Hematopoietic multipotent progenitor cell treated with erythropoietin and hydrocortisone succinate and interleukin-3 and kit ligand, for 4 days (in vitro differentiated cells): ENCODE measurements around the gene GSTT2B.
A peak's percentile ranks its signal among the peaks of the same experiment; 100 is the strongest.
"Not testable (repeated sequence)": the region's sequence is repeated elsewhere in the genome, so short reads cannot be mapped to it uniquely, and the experiment has no call there.

ENCODE experiments used
- DNase-seq: peaks from one replicate; pipeline ENCODE4 v3.0.0-alpha.2; 2015

GSTT2B gene, protein sequence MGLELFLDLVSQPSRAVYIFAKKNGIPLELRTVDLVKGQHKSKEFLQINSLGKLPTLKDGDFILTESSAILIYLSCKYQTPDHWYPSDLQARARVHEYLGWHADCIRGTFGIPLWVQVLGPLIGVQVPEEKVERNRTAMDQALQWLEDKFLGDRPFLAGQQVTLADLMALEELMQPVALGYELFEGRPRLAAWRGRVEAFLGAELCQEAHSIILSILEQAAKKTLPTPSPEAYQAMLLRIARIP

DNA sequence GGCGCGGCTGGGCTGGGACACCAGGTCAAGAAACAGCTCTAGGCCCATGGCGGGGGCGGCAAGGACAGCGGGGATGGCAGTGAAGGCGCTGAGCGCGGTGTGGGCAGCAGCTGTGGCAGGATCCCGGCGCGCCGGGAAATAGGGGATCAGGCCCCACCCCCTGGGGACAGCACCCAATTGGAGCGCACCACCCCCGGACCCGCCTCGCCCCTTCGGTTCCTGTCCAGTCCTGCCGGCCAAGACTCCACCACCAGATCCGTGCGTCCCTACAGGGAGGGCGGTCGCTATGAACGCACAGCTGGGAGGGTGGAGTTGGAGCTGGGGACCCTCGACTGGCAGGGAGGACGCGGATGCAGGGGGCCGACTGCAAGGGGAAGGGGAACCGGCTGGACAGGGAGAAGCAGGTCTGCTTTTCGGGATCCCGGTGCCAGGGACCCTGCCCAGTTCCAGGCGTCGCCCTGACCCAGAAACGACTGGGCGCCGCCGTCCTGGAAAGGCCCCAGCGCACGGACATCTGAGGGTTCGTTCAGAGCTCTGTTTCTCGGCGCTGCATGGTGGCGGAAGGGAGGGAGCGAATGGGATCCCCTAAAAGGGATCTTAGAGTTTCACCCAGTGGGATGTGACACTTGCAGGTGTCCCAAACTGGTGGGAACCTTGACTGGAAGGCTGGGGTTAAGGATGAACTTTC, at the start of gene GSTT2B:
Gene GSTT2B (minus strand): TSS at position 112 of the 688 bp plus-strand sequence. CDS start 64 bp downstream, at position 48.
- not testable (repeated sequence) for DNase-seq

DNA sequence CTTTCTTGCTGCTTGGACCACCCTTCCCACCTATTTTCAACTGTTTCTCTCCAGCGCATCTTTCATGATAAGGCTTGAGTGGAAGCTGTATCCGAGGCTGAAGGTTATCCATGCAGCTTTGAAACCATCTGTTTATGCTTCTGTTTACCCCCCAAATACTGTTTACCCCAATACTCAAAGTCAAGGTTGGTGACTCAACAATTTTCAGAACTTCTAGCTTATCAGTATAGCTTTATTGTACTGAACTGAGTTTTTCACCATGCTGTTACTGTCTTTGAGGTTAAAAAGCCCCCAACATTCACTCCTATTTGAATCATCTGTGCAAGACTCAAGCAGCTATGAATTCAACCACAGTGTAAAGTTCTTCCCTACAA, 49.0 kb upstream of the GSTT2B start:
- DNase-seq, result no peak

DNA sequence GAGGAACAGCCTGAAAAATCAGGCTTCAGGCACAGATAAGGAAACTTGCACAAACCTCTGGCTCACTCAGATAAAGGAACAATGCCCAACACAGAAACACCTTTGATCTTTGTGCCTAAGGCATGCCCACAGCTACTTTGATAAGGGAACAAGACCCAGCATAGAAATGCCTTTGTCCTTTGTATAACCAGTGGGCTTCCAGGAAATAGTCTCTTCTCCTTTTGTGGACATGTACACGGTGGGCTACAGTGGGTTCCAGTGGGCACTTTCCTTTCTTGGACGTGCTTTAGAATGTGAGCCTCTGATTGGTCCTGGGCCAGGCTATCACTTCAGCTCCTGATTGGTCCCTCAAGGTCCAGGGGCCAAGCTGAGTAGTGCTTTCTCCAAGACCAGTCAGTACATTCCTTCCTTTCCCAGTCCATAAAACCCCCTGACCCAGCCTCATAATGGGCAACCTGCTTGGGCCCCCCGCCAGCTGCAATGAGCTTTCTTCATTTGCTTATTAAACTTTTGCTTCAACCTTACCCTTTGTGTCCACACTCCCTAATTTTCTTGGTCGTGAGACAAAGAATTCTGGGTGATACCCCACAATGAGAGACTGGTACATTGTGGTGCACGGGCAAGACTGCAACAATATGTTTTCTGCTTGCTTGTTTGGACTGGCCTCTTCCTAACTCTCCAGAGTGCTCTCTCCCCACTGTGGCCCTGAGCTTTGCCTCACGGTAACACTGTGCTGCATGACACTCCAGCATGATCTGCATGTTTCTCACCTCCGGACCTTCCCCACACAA, 48.4 kb upstream of the GSTT2B start:
- DNase-seq, result peak; percentile 84

DNA sequence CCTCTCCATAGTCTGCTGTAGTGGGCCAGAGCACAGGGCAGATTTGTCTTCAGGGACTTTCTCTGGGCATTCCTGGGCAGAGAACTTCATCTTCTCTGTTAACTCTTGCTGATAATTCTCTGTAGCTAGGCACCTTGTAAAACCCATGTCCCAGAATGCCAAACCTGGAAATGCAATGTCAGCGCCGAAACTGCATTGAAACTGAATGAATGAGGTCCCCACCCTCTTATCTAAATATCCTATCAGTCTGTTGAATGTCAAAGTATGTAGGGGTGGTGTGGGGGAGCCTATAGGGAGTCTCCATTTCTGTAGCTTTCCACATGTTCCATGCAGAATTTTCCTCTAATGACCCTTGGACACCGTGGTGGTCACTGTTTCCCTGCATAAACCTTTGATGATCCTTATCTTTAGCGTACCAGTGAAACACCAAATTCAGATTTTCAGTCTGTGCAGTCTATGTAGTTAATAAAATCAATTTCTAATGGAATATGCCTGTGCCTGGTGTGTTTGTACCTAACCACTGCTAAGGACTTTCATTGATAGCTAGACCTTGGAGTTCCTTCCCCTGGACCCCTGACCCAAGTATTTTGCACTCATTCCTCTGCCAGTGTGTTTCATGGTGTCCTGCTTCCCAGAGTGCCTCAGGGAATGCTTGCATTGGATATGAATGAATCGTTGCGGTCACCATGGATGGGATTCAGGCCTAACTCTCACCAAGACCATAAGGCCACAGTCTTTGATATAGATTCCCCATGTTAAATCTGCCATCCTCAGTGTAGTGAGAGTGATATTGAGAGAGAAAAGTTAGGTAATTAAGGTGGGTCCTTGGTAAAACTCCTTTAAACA, 47.6 kb upstream of the GSTT2B start:
- DNase-seq, result no peak

DNA sequence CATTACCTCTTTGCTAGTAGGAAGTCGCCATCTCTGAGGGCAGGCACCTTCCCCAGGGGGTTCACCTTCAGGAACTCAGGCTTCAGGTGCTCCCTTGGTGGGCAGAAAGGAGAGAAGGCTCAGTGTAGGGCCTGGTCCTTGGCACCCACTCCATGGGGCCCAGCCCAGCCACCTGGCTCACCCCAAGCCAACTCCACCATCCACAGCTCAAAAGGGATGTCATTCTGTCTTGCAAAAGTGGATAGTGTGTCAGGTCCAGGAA, 47.0 kb upstream of the GSTT2B start:
- no peak for DNase-seq

DNA sequence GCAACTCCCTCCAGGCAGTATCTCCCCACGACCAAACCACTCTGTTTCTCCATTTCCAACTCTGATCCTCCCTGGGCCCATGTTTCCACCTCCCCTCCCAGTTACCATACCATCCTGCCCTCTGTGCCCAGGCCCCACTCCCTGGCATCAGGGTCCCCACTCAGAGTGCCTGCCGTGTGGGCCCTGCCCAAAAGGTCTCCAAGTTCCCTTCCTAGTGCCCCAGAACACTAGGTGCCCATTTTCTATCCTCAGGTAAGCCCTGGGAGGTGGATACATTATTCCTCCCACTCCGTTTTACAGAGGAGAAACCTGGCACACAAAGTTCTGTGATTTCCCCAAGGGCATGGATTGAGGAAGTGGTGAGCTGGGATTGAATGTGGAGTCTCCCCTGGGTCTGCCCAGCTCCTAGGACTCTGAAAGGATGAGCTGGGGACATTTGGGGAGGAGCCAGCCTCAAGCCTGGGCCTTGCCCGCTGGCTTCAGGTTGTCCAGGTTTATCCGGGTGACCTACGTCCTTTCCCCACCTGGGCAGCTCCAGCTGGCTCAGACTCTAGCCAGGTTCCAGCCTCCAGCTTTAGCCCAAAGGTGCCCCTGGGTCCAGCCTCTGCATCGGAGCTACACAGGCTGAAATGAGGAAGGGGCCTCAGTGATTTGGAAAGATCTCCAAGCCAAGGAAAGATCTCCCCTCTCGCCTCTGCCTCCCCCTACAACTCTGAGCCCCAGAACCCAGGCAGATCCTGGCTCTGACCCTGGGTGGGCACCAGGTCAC, 46.4 kb upstream of the GSTT2B start:
- DNase-seq, result no peak

DNA sequence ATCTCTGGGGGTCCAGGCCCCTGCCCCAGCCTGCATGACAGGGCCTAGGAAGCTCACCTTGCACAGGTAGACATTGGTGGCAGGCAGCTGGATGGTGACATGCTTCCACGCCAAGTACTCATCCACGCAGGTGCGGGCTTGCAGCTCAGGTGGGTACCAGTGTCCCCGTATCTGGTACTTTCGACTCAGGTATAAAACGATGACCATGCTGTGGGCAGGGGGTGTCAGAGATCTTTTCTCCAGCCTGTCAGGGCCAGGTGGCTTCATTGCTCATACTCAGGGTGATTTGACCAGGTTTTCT, 45.9 kb upstream of the GSTT2B start:
- DNase-seq, result no peak

DNA sequence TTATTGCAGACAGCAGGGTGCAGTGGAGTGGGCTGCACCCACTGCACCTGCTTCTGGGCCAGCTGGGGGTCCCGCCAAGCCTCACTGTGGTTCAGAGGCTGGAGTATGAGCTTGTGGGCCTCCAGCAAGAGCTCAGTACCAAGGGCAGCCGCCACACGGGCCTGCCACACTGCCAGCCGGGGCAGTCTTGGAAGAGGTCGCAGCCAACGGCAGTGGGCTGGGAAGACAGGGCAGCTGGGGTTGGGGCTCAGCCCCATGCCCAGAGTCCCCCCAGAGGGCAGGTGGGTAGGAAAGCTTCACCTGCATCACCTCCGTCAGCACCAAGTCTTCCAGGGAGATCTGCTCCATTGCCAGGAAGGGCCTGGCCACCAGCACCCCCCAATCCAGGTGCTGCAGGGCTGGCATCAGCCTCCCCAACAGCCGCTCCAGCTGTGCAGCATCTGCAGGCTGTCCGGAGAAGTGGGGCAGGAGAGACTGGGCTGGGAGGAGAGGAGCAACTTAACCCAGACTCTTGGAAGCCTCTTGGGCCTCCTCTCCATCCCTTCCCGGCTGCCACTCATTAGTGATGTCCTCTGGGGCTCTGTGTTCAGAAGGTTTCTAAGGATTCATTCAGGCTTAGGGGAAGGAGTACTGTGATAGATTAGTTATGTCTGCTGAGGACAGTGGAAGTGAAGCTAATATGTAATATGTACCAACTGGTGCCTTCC, 45.4 kb upstream of the GSTT2B start:
- DNase-seq, result no peak

DNA sequence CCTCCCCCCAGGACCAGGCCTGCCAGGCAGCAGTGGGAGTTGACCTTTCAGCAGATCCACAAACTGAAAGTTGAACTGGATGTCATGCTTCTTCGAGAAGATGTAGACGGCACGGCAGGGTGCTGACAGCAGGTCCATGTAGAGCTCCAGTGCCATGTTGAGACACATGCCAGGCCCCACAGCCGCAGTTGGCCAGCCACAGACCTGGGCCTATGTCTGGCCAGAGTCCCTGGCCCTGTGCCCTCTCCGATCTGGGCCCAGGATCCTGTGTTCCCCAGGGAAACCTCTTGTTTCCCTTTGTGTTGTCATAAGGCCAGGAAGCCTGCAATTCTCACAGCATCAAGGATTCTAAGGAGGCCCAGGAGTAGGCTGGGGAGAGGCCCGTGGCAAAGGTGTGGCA, 44.2 kb upstream of the GSTT2B start, which contains the start of gene GSTT4:
Gene GSTT4 (minus strand): TSS at position 253 of the 400 bp plus-strand sequence. CDS start 97 bp downstream, at position 156.
- DNase-seq, result no peak

DNA sequence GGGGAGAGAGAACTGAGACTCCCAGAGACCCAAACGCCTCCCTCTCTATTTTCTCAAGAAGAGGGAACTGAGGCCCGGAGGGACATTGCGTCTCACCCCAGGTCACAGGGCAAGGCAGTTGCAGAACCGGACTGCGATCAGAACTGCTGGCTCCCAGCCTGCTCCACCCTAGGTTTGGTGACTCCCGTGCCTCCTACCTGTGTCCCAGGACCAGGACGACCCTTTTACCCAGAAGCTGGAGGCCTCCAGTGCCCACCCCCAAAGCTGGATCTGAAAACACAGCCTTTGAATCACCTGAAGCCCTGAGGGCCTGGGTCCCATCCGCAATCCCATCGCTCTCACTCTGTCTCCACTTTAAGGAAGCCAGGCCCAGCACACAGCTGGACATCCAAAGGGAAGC, 42.9 kb upstream of the GSTT2B start:
- no peak for DNase-seq

DNA sequence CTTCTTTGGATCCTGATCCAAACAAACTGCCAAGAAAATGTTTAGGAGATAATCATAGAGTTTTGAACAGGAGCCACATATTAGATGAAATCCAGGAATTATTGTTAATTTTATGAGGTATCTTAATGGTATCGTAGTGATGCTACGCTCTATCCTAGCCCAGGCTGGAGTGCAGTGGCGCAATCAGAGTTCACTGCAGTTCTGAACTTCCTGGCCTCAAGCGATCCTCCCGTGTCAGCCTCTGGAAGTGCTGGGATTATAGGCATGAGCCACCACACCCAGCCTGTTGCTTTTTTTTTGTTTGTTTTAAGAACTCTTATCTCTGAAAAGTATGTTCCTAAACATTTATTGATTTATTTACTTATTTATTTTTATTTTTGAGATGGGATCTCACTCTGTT, 41.9 kb upstream of the GSTT2B start:
- DNase-seq, result no peak

DNA sequence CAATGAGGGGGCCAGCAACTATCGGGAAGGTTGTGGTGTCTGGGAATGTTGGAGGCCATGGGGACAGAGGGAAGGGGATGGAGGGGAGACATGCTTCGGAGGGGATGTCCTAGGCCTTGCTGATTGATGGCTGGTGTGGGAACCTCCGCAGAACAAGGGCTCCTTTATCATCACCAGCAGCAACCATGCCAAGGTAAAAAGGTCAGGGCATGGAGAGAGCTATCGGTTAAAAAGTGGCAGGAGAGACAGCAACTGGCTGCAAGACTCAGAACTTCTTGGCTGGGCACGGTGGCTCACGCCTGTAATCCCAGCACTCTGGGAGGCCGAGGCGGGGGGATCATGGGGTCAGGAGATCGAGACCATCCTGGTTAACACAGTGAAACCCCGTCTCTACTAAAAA, 41.3 kb upstream of the GSTT2B start:
- DNase-seq, result no peak

DNA sequence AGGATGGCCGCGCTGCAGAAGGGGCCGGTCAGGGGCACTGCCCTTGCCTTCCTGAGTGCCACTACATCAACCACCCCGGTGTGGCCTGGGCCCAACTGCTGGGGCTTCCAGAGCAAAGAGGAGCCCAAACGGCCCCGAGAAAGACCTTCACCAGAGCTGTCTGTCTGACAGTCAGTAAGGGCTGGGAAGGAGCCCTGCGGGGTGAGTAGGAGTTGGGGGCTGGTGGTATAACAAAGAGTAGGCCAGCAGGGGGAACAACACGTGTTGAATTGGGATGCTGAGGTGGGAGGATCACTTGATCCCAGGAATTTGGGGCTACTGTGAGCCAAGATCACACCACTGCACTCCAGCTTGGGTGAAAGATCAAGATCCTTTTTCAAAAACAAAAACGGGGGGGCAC, 40.3 kb upstream of the GSTT2B start:
- DNase-seq, result no peak

DNA sequence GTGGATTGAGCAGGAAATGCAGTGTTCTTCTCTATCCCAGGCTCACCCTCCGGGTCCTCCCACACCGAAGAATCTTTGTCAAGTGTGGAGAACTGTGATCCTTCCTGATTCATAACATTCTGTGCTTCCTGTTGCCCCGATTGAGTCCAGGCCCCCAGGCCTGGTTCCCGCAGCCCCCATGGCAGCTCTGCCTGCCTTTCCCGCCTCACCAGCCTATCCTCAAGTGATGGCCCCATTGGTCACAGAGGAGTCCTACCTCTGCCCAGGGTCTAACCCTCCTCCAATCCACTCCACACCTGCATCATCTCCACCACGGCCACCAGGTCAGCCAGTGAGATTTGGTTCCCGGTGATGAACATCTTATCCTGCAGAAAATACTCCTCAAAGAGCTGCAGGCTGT, 38.8 kb upstream of the GSTT2B start:
- not testable (repeated sequence) for DNase-seq

DNA sequence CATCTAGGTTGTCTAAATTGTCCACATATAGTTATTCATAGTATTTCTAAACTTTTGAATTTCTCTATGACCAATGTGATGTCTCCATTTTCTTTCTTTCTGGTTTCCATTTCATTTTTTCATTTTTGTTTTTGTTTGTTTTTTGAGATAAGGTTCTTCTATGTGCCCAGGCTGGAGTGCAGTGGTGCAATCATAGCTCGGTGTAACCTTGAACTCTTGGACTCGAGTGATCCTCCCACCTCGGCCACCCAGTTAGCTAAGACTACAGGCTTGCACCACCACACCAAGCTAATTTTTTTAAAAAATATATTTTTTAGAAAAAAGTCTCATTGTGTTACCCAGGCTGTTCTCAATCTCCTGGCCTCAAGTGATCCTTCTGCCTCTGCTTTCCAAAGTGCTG, 36.1 kb upstream of the GSTT2B start:
- DNase-seq, result no peak

DNA sequence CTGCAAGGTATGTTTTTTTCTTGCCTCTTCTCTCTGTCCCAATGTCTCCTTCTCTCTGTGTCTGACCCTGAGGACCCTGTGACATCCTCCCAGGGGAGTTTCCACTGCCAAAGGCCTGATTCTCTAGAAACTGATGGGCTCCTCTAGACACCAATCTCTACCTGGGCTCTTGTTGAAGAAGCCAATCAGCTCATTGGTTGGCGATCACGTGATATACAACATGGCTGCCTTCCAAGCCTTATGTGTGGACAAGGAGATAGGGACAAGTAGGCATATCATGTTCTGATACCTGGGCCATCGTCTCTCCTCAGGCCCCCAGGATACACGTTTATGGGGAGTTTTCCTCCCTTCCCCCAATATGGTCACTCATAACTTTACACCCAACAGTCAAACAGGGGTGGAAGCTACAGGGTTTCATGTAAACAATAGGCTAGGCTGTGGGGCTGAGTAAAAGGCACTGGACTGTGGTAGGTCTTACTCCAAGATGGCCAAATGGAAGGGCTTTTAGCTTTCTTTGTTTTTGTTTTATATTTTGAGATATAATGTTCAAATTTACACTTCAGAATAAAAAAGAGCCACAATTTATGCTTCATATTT, 32.7 kb upstream of the GSTT2B start:
- DNase-seq, result peak; percentile 43

DNA sequence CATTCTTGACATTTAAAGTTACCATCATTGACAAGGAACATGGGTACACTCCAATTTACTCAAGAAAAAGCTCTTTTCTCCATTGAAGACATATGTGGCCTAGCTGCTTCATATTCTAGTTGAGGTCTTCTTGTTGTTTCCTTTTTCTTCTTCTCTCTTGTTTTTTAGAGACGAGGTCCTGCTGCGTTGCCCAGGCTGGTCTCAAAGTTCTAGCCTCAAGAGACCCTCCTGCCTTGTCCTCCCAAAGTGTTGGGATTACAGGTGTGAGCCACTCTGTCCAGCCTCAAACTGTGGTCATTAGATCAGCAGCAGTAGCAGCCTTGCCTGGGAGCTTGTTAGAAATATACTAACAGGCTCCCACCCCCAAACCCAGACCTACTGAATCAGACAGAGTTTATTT, 32.1 kb upstream of the GSTT2B start:
- DNase-seq, result not testable (repeated sequence)

DNA sequence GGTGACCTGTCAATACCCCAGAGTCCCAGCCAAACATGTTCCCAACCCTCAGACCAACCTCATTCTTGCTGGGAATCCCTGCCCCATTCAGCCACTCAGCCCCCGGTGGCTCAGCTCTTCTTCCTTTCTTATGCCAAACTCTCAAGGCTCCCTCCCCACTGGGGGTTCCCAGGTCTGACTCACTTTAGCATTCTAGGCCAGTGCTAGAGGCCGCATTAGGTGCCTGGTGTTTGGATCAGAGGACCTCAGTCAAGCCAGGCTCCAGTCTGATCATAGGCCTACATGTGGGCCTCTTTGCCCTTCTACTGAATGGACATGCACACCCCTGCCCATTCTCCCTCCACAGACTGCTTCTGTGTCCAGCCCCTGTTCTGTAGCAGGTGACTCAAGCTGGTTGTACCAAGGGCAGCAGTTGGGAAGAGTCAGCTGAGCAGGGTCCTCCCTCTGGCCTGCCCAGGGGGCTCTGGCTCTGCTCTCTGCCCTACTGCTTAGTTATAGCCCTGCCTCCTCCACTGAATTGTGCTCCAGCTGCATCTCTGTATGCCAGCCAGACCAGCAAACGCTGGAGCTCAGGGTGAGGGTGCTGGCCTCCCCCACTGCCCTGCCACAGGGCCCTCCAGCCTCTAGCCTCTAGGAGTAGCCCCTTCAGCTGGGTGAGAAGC, 28.7 kb upstream of the GSTT2B start:
- not testable (repeated sequence) for DNase-seq

DNA sequence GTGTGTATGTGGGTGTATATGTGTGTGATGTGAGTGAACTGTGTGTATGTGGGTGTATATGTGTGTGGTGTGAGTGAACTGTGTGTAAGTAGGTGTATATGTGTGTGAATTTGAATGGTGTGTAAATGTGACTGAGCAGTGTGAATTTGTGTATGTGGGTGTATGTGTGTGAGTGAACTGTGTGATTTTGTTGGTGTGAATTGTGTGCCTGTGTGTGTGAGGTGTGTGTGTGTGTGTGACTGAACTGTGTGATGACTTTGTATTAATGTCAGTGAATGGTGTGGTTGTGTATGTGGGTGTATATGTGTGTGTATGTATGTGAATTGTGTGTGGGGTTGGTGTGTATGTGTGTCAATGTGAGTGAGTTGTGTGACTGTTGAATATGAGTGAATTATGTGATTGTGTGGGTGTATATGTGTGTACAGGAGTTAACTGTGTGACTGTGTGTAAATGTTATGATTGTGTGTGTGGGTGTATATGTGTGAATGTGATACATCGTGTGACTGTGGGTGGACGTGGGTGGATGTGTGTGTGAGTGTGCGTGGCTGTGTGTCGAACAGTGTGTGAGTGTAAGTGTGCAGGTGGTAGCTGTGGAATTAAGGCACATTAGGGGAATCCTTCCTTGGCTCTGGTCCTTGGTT, 25.7 kb upstream of the GSTT2B start:
- not testable (repeated sequence) for DNase-seq

DNA sequence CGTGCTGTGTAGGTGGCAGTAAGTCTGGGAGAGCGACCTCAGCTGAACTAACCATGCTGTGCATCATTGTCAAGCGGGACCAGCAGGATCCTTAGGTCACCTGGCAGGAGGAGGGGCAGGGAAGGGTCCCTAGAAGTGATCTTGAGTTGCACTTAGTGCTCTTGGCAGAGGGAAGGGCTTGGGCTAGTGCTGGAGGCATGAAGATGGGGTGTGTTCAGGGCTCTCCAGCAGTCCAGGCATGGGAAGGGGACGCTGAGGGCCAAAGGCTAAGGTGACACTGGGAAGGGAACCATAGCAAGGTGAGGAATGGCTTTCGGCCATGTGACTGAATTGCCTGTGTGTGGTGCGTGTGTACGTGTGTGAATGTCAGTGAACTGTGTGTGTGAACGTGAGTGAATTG, 25.1 kb upstream of the GSTT2B start:
- not testable (repeated sequence) for DNase-seq
